ENCODE results near the gene FMR1NB. TPM values are rescaled to one million over a fixed set of nuclear protein-coding genes. Genes with fewer than 3 reads are reported as not detected.

FMR1NB gene
- total RNA-seq, 1 donor from 2014 or later: not detected

- intact Hi-C loops (cut with DNase I): no loop called here
- TF ChIP-seq CTCF (IDR thresholded peaks at IDR 0.05): no peak
- no peak for TF ChIP-seq POLR2AphosphoS5 (IDR thresholded peaks at IDR 0.05; ENCODE audit: insufficient read depth in 1 of 2, low read depth in 1 of 2)
- no peak for TF ChIP-seq POLR2A (IDR thresholded peaks at IDR 0.05)
- H3K4me3 ChIP-seq: no peak overlapping the region
Measured at GRCh38 chrX:148067285-148067684, 86.1 kb downstream of the FMR1NB start.

GRCh38 chrX:148069759-148070503, 88.8 kb downstream of the FMR1NB start:
- Histone ChIP-seq H3K36me3 (no peaks in the 10 kb centered on the region), H3K27ac (no peak overlapping the region), H3K4me3 (no peak overlapping the region), H3K9me3 (no peaks in the 10 kb centered on the region), H3K27me3 (no peaks in the 10 kb centered on the region), H3K4me1 (no peaks in the 10 kb centered on the region)
- TF ChIP-seq CTCF (IDR thresholded peaks at IDR 0.05) (no peak), POLR2A (IDR thresholded peaks at IDR 0.05) (no peak), POLR2AphosphoS5 (IDR thresholded peaks at IDR 0.05; ENCODE audit: insufficient read depth in 1 of 2, low read depth in 1 of 2) (no peak)
- no peak for DNase-seq (ENCODE audit: extremely low spot score in 2 of 2)
- intact Hi-C loops (cut with DNase I): no loop called here

More at GRCh38 chrX:148067285-148067684, 86.1 kb downstream of the FMR1NB start:
- no peaks in the 10 kb centered on the region for H3K4me1 ChIP-seq
- no peaks in the 10 kb centered on the region for H3K9me3 ChIP-seq
- H3K36me3 ChIP-seq: no peaks in the 10 kb centered on the region
- no peaks in the 10 kb centered on the region for H3K27me3 ChIP-seq
- H3K27ac ChIP-seq: no peak overlapping the region
- DNase-seq (ENCODE audit: extremely low spot score in 2 of 2): no peak

GRCh38 chrX:148070504-148070877, 89.4 kb downstream of the FMR1NB start:
- Histone ChIP-seq H3K27ac (no peak overlapping the region), H3K27me3 (no peaks in the 10 kb centered on the region), H3K4me3 (no peak overlapping the region), H3K9me3 (no peaks in the 10 kb centered on the region), H3K36me3 (no peaks in the 10 kb centered on the region), H3K4me1 (no peaks in the 10 kb centered on the region)
- intact Hi-C loops (cut with DNase I): no loop called here
- no peak for DNase-seq (ENCODE audit: extremely low spot score in 2 of 2)
- no peak for TF ChIP-seq POLR2A (IDR thresholded peaks at IDR 0.05)
- no peak for TF ChIP-seq POLR2AphosphoS5 (IDR thresholded peaks at IDR 0.05; ENCODE audit: insufficient read depth in 1 of 2, low read depth in 1 of 2)
- TF ChIP-seq CTCF (IDR thresholded peaks at IDR 0.05): no peak

Small RNA genes within 50 kb of the gene (small RNA-seq; reads per million reads assigned to genes)
- not detected for gene RNA5SP524

Other genes starting within 250 kb of the FMR1NB start
- 29.7 TPM for gene FMR1, start 69.4 kb upstream of the FMR1NB start, total RNA-seq